T follicular helper cell (primary cell): ENCODE data around the gene SMAD4.
A peak's percentile ranks its signal among the peaks of the same experiment; 100 is the strongest.

Experiments used
- DNase-seq: peaks from one replicate; pipeline ENCODE4 v3.0.0-alpha.2; 2020; ENCODE audit warnings: low read depth

The SMAD4 gene

GRCh38 chr18:51021226-51021965 is 8.6 kb upstream of the SMAD4 start:
- no peak for DNase-seq

GRCh38 chr18:51025512-51025911 is 4.5 kb upstream of the SMAD4 start:
- DNase-seq = no peak

DNA sequence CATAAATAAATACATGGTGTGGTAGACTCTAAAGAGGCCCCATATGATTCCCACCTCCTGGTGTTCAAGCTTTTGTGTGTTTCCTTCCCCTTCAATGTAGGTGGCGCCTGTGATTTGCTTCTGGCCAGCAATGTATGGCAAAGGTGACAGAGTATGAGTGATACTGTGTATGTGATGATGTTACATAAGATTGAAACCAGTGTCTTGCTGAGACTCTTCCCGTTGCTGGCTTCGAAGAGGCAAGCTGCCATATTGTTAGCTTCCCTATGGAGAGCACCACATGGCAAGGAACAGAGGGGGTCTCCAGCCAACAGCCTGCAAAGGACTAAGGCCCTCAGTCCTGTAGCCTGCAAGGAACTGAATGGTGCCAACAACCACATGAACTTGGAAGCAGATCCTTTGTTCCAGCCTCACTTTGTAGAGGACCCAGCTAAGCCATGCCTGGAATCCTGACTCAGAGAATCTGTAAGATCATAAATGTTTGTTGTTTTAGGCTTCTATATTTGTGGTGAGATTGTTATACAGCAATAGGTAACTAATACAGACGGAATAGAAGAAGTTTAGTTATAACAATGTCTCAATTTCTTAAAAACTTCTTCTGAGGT is 1.7 kb upstream of the SMAD4 start:
- no peak for DNase-seq

GRCh38 chr18:51029378-51029693 is 677 bp upstream of the SMAD4 start:
- DNase-seq = no peak

- DNase-seq = peak; percentile 63
These were observed 685 bp downstream of the SMAD4 start for GRCh38 chr18:51030537-51031258.

DNA sequence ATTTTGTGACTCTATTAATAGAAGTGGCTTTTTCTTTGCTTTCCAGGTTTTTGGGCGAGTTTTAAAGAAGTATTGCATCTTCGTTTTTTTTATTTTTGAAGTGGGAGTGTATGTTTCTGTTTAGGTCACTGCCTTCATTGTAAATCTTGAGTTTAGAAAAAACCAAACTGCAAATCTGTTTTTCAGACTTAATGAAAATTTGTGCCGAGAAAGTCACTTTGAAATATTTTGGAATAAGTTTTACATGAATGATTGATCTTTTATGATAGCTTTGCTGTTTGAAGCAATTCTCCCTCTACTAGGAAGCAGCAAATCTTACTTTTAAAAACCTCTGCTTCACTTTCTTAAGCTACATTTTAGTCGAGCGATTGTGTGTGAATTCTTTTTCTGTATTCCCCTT is 2.2 kb downstream of the SMAD4 start:
- no peak for DNase-seq

GRCh38 chr18:51037230-51037629 is 7.2 kb downstream of the SMAD4 start:
- DNase-seq = no peak

DNA sequence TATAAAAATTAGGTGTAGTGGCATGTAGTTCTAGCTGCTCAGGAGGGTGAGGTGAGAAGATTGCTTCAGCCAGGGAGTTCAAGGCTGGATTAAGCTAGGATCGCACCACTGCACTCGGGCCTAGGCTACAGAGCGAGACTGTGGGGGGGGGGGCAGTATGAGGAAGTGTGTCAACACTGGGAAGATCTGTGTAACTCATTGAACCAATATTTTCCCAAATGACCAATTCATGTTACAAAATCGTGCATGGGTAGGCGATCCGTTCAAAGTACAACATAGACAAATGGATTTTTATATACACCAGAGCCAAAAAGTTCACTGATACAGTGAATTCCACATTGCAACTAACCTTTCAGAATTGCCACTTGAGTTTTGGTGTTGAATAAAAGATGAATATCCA is 8.1 kb downstream of the SMAD4 start:
- DNase-seq = no peak

DNA sequence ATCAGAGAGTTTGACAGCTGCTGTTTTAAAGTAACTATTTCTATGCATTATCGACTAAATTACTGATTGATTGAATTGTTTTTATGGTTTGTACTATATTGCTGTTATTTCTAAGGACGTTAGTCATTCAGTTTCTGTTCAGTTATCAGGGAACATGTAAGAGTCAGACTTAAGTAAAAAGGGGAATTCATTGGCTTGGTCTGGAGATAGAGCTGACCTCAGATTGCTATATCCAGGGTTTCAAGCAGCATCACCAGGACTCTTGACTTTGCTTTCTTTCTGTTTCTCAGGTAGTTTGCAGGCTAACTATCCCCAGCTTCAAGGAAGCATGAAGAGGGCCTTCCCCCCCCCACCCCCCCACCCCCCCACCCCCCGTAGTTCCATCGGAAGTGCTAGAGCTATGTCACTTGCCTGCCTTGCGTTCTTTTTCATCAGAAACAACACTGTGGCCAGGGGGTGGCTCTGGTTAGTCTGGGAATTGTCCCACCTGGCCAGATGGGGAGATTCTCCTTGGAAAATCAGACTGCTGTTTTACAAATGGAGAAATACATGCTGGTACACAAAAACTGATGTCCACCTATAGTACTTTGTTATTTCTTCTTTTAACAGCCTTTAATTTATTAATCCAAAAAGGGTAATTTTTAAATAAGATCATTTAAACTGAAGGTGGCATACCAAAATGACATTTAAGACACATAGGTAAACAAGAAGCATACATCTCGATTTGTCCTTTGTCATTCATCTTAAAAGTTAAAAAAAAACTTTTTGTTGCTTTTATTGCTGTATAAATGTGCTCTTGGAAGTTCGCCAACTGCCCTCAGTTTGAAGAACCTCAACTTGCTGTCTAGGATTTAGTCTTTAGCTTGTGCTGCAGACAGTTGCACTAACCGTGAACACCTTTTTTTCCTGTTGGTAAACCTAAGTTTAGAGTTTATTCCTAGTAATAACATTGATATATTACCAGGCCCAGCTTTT is 9.4 kb downstream of the SMAD4 start:
- no peak for DNase-seq

GRCh38 chr18:51041677-51042352 is 11.8 kb downstream of the SMAD4 start:
- no peak for DNase-seq

- DNase-seq = no peak
These were observed 15.0 kb downstream of the SMAD4 start for GRCh38 chr18:51044928-51045585.

GRCh38 chr18:51048190-51048589 is 18.2 kb downstream of the SMAD4 start:
- DNase-seq = no peak

DNA sequence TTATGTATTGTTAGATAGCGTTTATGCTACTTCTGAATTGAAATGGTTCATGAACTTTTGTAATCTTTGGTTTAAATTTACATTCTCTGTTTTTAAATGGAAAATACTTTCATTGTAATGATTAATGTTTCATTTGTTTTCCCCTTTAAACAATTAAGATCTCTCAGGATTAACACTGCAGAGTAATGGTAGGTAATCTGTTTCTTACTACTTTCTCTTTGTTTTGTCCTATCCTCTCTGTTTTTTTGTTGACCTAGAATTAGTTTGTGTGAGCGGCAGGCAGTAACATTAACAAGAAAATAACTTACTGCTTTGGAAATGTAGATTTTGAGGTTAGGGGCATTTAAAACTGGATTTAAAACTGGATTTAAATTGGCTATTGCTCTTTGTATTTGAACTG is 19.1 kb downstream of the SMAD4 start:
- no peak for DNase-seq

- no peak for DNase-seq
These were observed 21.2 kb downstream of the SMAD4 start for GRCh38 chr18:51051105-51051712.

DNA sequence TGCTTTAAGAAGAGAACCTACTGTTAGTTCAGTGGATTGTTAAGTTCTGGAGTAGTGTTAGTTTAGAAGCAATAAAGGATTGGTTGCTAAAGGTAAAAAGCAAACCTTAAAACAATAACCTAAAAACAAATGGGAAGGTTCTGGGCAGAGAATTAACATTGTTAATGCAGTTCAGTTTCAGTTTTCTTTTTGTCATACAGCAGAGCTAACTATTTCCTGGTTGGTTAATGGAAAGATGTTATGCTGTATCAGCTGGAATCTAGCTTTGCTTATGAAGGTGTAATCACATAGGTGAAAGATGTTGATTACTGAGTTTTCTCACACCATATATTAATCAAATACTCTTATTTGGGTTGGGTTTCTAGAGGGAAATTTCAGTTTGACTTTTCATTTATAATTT is 23.8 kb downstream of the SMAD4 start:
- DNase-seq = no peak

- no peak for DNase-seq
These were observed 24.8 kb downstream of the SMAD4 start for GRCh38 chr18:51054764-51055163.

GRCh38 chr18:51059969-51060368 is 30.0 kb downstream of the SMAD4 start:
- DNase-seq = no peak

DNA sequence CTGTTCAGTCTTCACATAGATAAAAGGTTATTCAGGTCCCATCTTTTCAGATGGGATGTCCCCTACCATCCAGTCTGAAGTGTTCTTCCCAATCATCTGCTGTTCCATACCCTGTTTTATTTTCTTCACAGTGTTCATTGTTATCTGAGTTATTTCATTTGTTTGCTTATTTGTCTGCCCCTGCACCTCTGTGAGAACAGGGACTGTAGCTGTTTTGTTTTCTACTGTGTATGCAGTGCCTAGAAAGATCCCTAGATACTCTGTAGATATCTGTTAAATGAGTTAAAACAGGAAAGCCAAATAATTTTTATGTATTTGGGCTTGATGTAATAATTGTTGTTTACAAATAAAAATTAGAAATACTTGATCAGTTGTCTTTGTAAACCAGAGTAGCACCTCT is 34.2 kb downstream of the SMAD4 start:
- DNase-seq = no peak

DNA sequence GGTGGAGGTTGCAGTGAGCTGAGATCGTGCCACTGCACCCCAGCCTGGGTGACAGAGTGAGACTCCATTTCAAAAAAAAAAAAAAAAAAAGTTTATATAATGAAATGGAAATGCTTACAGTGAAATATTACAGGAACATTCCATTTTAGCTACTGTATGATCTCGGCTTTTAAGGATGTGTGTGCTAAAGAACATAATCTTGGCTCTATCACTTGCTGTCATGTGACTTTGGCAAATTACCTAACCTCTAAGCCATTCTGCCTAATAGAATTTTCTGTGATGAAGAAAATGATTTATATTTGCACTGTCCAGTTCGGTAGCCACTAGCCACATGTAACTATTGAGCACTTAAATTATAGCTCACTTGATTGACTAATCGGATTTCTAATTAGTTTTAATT is 36.3 kb downstream of the SMAD4 start:
- no peak for DNase-seq

DNA sequence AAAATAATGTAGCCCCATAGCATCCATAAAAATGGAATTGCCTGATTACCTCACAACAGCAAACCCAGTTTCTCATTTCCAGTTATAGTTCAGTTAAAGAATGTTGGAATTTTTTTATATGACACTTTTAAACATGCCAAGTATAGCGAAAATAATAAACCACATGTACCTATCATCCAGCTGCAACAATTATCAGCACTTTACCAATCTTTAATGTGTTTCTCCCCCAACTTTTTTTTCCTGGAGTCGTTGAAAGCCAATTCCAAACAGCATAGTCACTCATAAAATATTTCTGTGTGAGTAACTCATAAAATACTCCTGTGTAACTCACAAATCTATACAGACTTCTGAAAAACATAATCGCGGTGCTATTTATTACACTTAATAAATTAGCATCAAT is 38.1 kb downstream of the SMAD4 start:
- DNase-seq = no peak

- no peak for DNase-seq
These were observed 39.9 kb downstream of the SMAD4 start for GRCh38 chr18:51069885-51070284.
